ENCODE results near the gene GRIK4.
"Not testable (repeated sequence)": the region's sequence is repeated elsewhere in the genome, so short reads cannot be mapped to it uniquely, and the experiment has no call there.

The GRIK4 gene

DNA sequence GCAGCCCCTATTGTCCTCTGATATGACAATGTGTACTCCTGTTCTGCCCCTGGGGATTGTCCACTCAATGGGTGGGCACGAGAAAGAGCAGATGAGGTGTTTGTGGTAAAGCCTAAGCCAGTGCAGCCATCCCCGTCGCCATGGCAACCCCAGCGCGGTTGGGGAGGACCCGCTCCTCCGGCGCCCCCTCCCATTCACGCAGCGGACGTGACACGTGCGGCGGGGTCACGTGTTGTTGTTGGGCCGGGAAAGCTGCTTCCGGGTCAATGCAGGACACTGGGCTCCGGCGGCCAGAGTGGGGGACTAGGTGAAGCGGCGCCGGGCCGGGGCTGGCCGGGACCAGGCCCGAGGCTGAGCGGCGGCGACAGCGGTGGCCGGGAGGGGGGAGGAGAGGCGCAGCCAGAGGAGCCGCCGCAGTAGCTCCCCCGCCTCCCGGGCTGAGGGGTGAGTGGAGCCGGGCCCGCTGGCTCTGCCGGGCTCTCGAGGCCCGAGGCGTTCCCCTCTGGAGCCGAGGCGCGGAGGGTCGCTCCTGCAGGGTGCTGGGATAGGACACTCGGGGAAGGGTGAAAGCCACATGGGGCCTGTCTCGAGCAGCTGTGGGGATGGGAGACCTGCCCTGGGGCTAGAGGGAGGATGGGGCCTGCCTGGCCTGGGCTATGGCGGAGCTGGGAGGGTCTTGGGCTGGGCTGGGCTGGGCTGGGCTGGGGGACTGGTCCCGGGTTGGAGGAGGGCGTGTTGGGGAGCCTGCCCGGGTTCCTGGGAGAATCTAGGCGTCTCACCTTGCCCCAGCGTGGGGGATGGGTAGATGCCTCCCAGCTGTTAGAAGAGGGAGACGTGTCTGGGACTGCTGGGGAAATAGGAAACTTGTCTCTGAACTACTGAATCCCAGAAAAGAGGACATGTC, 512.6 kb downstream of the GRIK4 start, which contains the start of gene TBCEL:
TSS of gene TBCEL (plus strand) at position 255 of the 904 bp plus-strand sequence. CDS start 21,589 bp downstream, outside the sequence.
- Mint-ChIP-seq H3K36me3 (ENCODE audit: insufficient read depth) (peaks cover 6% of the 10 kb centered on the region), H3K4me1 (ENCODE audit: low read depth in 2 of 2) (peaks cover 21 to 29% of the 10 kb centered on the region in 2 donors), H3K4me3 (peak within 1 kb of the TSS; percentile 93 to 96), H3K27ac (peak within 1 kb of the TSS; percentile 96 to 98), H3K9me3 (no peaks in the 10 kb centered on the region), H3K27me3 (peaks cover 20% of the 10 kb centered on the region in 2 donors)
- ATAC-seq (replicated peaks) (peak; percentile 79), DNase-seq (peak; percentile 54 to 62 (median 56))

DNA sequence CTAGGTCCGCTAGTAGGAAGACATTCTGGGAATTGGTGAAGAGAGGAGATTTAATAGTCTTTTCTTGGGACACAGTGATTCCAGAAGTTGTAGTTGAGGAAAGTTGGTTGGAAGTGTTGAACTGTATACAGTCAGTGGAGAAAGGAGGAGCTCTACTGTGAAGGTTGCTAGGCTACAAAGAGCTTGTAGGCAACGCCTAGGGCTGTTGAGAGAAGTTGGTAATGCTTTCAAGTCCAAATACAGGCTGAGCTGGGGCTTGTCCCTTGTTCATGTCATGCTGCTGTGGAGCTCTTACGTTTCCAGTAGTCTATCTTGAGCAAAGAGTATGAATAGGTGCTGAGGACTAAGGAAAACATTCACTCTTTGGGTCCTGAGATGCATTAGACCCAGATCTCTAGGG, 513.4 kb downstream of the GRIK4 start:
- H3K27ac Mint-ChIP-seq, result peak overlapping the region; percentile 96 to 98
- H3K4me3 Mint-ChIP-seq, result peak overlapping the region; percentile 93 to 96
- peaks cover 23 to 33% of the 10 kb centered on the region in 2 donors for H3K4me1 Mint-ChIP-seq (ENCODE audit: low read depth in 2 of 2)
- ATAC-seq (replicated peaks) (peak; percentile 21), DNase-seq (no peak)
- peaks cover 6% of the 10 kb centered on the region for H3K36me3 Mint-ChIP-seq (ENCODE audit: insufficient read depth)
- H3K27me3 Mint-ChIP-seq, result peaks cover 13 to 14% of the 10 kb centered on the region in 2 donors
- no peaks in the 10 kb centered on the region for H3K9me3 Mint-ChIP-seq

DNA sequence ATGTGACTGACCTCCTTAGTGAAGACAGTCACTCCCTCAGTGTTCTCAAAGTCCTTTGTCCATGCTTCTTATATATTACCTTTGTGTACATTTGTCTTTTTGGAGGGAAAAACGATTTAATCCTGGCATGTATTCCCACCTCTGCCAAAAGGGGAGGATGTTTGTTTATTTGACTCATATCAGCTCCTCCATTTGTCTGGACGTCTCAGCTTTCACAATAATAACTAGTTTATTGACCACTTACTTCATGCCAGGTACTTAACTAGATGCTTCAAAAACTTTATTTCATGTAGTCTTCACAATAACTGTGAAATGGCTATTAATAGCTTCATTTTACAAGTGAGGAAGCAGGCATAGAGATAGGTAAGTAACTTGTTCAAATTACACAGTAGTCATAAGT, 517.6 kb downstream of the GRIK4 start:
- Mint-ChIP-seq H3K4me1 (ENCODE audit: low read depth in 2 of 2) (peaks cover 22 to 28% of the 10 kb centered on the region in 2 donors), H3K27me3 (no peaks in the 10 kb centered on the region), H3K36me3 (ENCODE audit: insufficient read depth) (no peaks in the 10 kb centered on the region), H3K27ac (no peak overlapping the region), H3K4me3 (no peak overlapping the region), H3K9me3 (no peaks in the 10 kb centered on the region)
- ATAC-seq (replicated peaks) (no peak), DNase-seq (no peak)

DNA sequence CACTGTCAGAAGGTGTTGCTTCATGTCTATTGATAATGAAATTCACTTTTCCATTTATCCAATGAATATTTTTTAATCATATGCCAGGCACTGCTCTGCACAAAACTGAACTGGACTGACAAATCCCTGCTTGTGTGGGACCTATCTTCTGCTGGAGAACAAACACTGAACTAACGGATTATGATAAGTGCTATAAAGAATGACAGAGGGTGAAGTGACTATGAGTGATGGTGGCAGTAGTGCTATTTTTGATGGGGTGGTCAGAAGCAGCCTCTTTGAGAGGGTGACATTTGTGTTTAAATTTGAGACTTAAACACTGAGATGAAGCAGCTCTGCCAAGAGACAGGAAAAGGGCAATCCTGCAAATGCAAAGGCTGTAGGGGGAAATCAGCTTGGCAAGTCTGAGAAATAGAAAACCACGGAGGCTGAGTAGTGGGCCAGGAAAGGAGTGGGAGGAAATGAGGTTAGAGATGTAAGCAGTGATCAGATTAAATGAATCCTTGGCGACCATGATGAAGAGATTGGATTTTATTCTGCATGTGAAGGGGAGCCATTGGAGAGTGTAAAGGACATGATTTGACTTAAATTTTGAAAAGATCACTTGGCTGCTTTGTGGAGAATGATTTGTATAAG, 518.4 kb downstream of the GRIK4 start:
- no peak overlapping the region for H3K4me3 Mint-ChIP-seq
- ATAC-seq (replicated peaks) (no peak), DNase-seq (no peak)
- no peaks in the 10 kb centered on the region for H3K36me3 Mint-ChIP-seq (ENCODE audit: insufficient read depth)
- H3K27me3 Mint-ChIP-seq, result no peaks in the 10 kb centered on the region
- peak overlapping the region in 1 of 2 donors; percentile 2 for H3K27ac Mint-ChIP-seq
- no peaks in the 10 kb centered on the region for H3K9me3 Mint-ChIP-seq
- peaks cover 17 to 20% of the 10 kb centered on the region in 2 donors for H3K4me1 Mint-ChIP-seq (ENCODE audit: low read depth in 2 of 2)

DNA sequence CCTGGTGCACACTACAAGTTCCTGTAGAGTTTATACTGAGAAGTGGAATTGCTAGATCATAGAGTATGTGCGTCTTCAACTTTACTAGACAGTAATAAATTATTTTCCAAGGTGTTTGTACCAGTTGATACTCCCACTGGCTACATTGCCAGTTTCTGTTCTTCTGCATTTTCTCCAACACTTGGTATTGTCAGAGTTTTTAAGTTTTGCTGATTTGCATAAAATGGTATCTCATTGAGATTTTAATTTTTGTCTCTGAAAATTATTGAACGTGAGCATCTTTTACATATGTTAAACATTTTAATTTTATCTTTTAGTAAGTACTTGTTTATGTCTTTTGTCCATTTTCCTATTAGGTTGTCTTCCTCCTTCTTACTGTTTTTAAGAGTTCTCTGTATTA, 519.6 kb downstream of the GRIK4 start:
- no peaks in the 10 kb centered on the region for H3K9me3 Mint-ChIP-seq
- H3K27me3 Mint-ChIP-seq, result no peaks in the 10 kb centered on the region
- DNase-seq, result no peak
- H3K36me3 Mint-ChIP-seq (ENCODE audit: insufficient read depth), result no peaks in the 10 kb centered on the region
- H3K4me1 Mint-ChIP-seq (ENCODE audit: low read depth in 2 of 2), result peaks cover 8 to 23% of the 10 kb centered on the region in 2 donors
- no peak overlapping the region for H3K4me3 Mint-ChIP-seq
- H3K27ac Mint-ChIP-seq, result no peak overlapping the region
- no peak for ATAC-seq (replicated peaks)

DNA sequence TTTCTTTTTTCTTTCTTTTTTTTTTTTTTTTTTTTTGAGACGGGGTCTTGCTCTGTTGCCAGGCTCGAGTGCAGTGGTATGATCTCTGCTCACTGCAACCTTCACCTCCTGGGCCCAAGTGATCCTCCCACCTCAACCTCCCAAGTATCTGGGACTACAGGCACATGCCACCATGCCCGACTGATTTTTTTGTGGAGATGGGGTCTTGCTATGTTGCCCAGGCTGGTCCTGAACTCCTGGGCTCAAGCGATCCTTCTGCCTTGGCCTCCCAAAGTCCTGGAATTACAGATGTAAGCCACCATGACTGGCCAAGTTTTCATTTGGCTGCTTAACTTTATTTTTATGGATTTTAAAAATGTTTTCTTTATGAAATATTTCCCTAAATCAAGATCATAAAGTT, 520.1 kb downstream of the GRIK4 start:
- DNase-seq; ATAC-seq (replicated peaks); H3K36me3 Mint-ChIP-seq (ENCODE audit: insufficient read depth); H3K4me3 Mint-ChIP-seq; H3K27me3 Mint-ChIP-seq; H3K9me3 Mint-ChIP-seq; H3K27ac Mint-ChIP-seq: not testable (repeated sequence)
- H3K4me1 Mint-ChIP-seq (ENCODE audit: low read depth in 2 of 2), result peaks cover 10 to 28% of the 10 kb centered on the region in 2 donors

DNA sequence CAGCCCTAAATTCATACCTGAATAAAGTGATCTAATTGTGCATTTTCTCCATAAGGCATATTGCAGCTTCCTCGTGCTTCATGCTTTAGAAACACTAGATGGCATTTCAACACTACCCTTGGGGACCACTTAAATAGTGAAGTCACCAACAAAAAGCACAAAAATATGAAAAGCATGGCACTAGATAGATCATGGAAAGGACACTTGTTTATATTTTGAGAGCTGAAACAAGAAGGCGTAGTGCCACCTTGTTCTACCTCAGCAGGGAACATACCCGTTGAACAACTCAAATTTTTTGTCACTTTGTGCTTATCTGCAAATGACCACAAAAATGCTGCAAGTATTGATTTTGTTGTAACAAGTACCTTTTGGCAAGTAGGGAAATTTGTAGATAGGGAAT, 521.0 kb downstream of the GRIK4 start:
- Mint-ChIP-seq H3K27me3 (no peaks in the 10 kb centered on the region), H3K36me3 (ENCODE audit: insufficient read depth) (no peaks in the 10 kb centered on the region), H3K4me1 (ENCODE audit: low read depth in 2 of 2) (peaks cover 8 to 34% of the 10 kb centered on the region in 2 donors), H3K4me3 (no peak overlapping the region), H3K9me3 (no peaks in the 10 kb centered on the region), H3K27ac (no peak overlapping the region)
- ATAC-seq (replicated peaks) (no peak), DNase-seq (no peak)

DNA sequence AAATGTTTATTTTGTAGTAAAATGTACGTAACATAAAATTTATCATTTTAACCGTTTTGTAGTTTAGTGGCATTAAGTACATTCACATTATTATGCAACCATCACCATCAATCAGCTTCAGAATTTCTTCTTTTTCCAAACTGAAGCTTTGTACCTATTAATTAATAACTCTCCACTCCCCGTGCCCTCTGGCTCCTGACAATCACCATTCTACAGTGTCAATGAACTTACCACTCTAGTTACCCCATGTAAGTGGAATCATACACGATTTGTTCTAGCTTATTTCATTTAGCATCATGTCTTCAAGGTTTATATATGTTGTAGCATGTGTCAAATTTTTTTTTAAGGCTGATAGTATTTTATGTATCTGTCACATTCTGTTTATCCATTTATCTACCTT, 522.1 kb downstream of the GRIK4 start:
- DNase-seq (no peak), ATAC-seq (replicated peaks) (no peak)
- H3K27me3 Mint-ChIP-seq, result no peaks in the 10 kb centered on the region
- H3K27ac Mint-ChIP-seq, result no peak overlapping the region
- no peaks in the 10 kb centered on the region for H3K9me3 Mint-ChIP-seq
- H3K4me1 Mint-ChIP-seq (ENCODE audit: low read depth in 2 of 2), result peaks cover 7 to 34% of the 10 kb centered on the region in 2 donors
- H3K4me3 Mint-ChIP-seq, result no peak overlapping the region
- H3K36me3 Mint-ChIP-seq (ENCODE audit: insufficient read depth), result no peaks in the 10 kb centered on the region

DNA sequence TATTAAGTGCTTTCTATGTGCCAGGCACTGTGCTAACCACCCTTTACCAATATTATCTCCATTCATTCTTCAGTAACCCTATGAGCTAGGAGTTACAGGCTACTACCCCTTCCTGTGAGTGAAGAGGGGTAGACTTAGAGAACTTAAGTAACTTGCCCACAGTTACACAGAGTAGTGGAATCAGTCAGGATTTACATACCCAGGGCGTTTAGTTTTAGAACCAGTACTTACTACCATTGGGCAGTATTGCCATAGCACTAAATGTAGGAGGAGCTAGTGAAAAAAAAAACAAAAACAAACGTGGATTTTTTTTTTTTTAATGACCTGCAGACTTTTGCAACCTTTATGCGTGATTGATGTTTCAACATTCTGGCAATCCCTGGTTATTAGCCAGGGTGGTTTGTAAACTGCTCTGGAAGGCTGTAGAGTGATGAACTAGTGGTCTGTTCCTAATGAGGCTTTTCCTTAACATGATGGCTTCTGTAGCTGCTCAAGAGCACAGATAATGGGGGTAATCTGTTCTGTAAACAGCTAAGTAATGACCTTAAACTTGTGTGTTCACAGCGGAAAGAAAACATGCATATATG, 523.7 kb downstream of the GRIK4 start:
- Mint-ChIP-seq H3K9me3 (no peaks in the 10 kb centered on the region), H3K27me3 (no peaks in the 10 kb centered on the region), H3K4me1 (ENCODE audit: low read depth in 2 of 2) (peaks cover 7 to 28% of the 10 kb centered on the region in 2 donors), H3K36me3 (ENCODE audit: insufficient read depth) (no peaks in the 10 kb centered on the region), H3K4me3 (no peak overlapping the region), H3K27ac (no peak overlapping the region)
- ATAC-seq (replicated peaks), result no peak
- DNase-seq, result no peak

DNA sequence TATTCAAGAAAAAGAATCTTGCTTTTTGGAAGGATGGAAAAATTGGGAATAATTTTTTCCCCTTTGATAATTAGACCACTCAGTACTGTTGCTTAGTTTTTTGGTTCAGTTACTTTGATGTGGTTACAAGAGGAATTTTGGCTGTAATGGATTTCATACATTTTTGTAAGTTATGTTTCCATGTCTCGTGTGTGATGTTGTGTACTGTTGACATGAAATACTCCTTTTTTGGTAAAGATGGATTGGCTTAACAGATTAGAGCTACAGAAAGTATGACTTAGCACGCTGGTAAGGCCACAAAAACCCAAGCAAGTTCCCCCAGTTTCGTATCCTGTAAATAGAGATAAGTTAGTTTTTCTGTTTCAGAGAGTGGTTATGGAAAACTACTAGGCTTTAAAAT, 524.2 kb downstream of the GRIK4 start:
- Mint-ChIP-seq H3K4me3 (no peak overlapping the region), H3K36me3 (ENCODE audit: insufficient read depth) (no peaks in the 10 kb centered on the region), H3K27me3 (no peaks in the 10 kb centered on the region), H3K4me1 (ENCODE audit: low read depth in 2 of 2) (peaks cover 6 to 27% of the 10 kb centered on the region in 2 donors), H3K9me3 (no peaks in the 10 kb centered on the region), H3K27ac (no peak overlapping the region)
- DNase-seq (no peak), ATAC-seq (replicated peaks) (no peak)

DNA sequence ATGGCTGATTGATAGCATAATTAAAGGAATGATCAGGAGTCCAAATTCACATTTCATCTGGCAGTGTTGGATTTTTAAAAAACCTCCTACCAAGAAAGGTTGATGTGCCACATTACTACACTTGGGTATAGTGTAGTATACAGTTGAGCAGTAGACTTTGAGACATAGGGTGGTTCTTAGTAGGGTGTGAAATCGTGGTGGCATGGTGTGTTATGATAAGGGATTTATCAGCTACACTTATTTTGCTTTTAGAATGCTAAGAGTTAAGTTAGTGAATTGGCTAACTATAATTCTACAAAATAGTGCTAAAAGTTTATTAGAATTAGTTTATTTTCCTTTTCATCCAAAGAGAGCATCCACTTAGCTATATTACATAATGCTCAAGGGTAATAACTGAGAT, 525.5 kb downstream of the GRIK4 start:
- H3K27ac Mint-ChIP-seq, result no peak overlapping the region
- peaks cover 6 to 27% of the 10 kb centered on the region in 2 donors for H3K4me1 Mint-ChIP-seq (ENCODE audit: low read depth in 2 of 2)
- H3K4me3 Mint-ChIP-seq, result no peak overlapping the region
- ATAC-seq (replicated peaks) (no peak), DNase-seq (no peak)
- H3K27me3 Mint-ChIP-seq, result no peaks in the 10 kb centered on the region
- H3K36me3 Mint-ChIP-seq (ENCODE audit: insufficient read depth), result no peaks in the 10 kb centered on the region
- H3K9me3 Mint-ChIP-seq, result no peaks in the 10 kb centered on the region
